A673 (cell line): ENCODE results near the gene LAMA4. TPM values are rescaled to one million over a fixed set of nuclear protein-coding genes. Genes with fewer than 3 reads are reported as not detected.

ENCODE experiments used
- BruUV-seq: library from RNA; stranded (reverse); fragments of 400-500 nt; replicated peaks from 2 replicates; lab custom pipeline; 2021; lab: Mats Ljungman, UMichigan
- CTCF ChIA-PET: fragments of 300-600 bp; sonication (Branson Sonifier 250); formaldehyde crosslinking; loops from one replicate; lab custom pipeline; 2022; ENCODE audit warnings: antibody characterized with exemption; lab: Charles Lee
- POLR2A ChIA-PET: fragments of 300-600 bp; sonication (Branson Sonifier 250); formaldehyde crosslinking; loops from one replicate; lab custom pipeline; 2022; ENCODE audit warnings: antibody characterized with exemption; ENCODE audit not compliant: low non-redundant PET; lab: Charles Lee
- DNase-seq: peaks from one replicate; pipeline ENCODE4 v3.0.0-alpha.2; 2015; ENCODE audit warnings: low spot score
- H3K27ac ChIP-seq: fragments of 200-600 bp; sonication (generic); 2 replicates; pipeline ENCODE4 v1.5.1; 2016; ENCODE audit warnings: mixed run types, low read depth, mild to moderate bottlenecking, mixed read lengths, antibody characterized with exemption, low read length; ENCODE audit not compliant: poor library complexity, severe bottlenecking
- H3K27me3 ChIP-seq: fragments of 200-600 bp; sonication (generic); replicated peaks from 2 replicates; pipeline ENCODE4 v1.6.1; 2017; ENCODE audit warnings: mixed run types, low read depth, mild to moderate bottlenecking, mixed read lengths, antibody characterized with exemption, low read length; ENCODE audit not compliant: insufficient read depth, poor library complexity
- H3K36me3 ChIP-seq: fragments of 200-600 bp; sonication (generic); 2 replicates; pipeline ENCODE4 v1.6.1; 2016; ENCODE audit warnings: mixed run types, mild to moderate bottlenecking, mixed read lengths, antibody characterized with exemption, low read length; ENCODE audit not compliant: insufficient read depth, poor library complexity, severe bottlenecking
- H3K4me1 ChIP-seq: fragments of 200-600 bp; sonication (generic); 2 replicates; pipeline ENCODE4 v1.6.1; 2017; ENCODE audit warnings: mixed run types, mild to moderate bottlenecking, mixed read lengths, antibody characterized with exemption, low read length; ENCODE audit not compliant: insufficient read depth, poor library complexity, severe bottlenecking
- H3K4me3 ChIP-seq: fragments of 200-600 bp; sonication (generic); 2 replicates; pipeline ENCODE4 v1.5.1; 2016; ENCODE audit warnings: low read depth, mixed run types, mild to moderate bottlenecking, mixed read lengths, low read length; ENCODE audit not compliant: poor library complexity, severe bottlenecking
- H3K9me3 ChIP-seq: fragments of 200-600 bp; sonication (generic); 2 replicates; pipeline ENCODE4 v1.6.1; 2016; ENCODE audit warnings: mixed run types, low read depth, mild to moderate bottlenecking, mixed read lengths, antibody characterized with exemption, low read length; ENCODE audit not compliant: poor library complexity, severe bottlenecking
- EZH2 ChIP-seq: fragments of 200-600 bp; sonication (generic); IDR thresholded peaks from 2 replicates; pipeline ENCODE4 v1.6.1; 2017; ENCODE audit warnings: borderline replicate concordance, low read depth, mild to moderate bottlenecking, mixed read lengths, antibody characterized with exemption, low read length; ENCODE audit not compliant: poor library complexity, severe bottlenecking
- intact Hi-C: fragments of 100-400 bp; cut with micrococcal nuclease; formaldehyde crosslinking; loops from one replicate; pipeline ENCODE4 v1.10.0; 2022; ENCODE audit not compliant: unreplicated experiment
- total RNA-seq: library from RNA; stranded (reverse); gene quantifications from 2 replicates; pipeline ENCODE4 v1.2.3, GENCODE V29; 2021
- TF ChIP-seq, protein P1 (sequence below): fragments of 300-800, 200-600 bp; sonication (generic); conservative IDR thresholded peaks from 2 replicates; pipeline ENCODE4 v1.5.1; 2017; ENCODE audit warnings: low read depth, mild to moderate bottlenecking, antibody characterized with exemption, low read length, moderate library complexity, mixed read lengths

Gene LAMA4
- total RNA-seq, 1 experiment from 2014 or later: 1.2 TPM

DNA sequence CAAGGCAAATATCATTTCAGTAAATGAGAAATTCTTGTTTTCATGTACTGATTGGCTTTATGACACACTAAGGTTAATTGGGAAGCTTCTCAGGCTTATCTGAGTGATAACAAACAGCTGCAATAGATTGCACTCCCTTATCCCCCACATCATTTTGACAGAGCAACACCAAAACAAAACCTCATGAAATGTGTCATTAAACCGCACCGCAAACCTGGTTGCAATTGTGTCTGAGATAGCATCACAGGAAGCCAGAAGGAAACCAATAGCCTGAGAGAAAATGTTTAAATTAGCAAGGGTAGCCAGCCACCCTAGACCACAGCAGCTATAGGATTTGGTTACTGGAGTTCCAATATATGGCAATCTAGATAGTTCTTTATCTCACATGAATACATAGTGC lies 31.6 kb upstream of the LAMA4 start:
- no peak overlapping the region for H3K4me3 ChIP-seq
- H3K27ac ChIP-seq: no peak overlapping the region
- no TSS peak for BruUV-seq
- H3K36me3 ChIP-seq: no peaks in the 10 kb centered on the region
- intact Hi-C loops: no loop called here
- no peak for DNase-seq
- no peaks in the 10 kb centered on the region for H3K27me3 ChIP-seq
- ChIA-PET CTCF (no interaction called here), POLR2A (no interaction called here)
- peaks cover 15% of the 10 kb centered on the region for H3K4me1 ChIP-seq
- no peaks in the 10 kb centered on the region for H3K9me3 ChIP-seq
- TF ChIP-seq, protein P1, sequence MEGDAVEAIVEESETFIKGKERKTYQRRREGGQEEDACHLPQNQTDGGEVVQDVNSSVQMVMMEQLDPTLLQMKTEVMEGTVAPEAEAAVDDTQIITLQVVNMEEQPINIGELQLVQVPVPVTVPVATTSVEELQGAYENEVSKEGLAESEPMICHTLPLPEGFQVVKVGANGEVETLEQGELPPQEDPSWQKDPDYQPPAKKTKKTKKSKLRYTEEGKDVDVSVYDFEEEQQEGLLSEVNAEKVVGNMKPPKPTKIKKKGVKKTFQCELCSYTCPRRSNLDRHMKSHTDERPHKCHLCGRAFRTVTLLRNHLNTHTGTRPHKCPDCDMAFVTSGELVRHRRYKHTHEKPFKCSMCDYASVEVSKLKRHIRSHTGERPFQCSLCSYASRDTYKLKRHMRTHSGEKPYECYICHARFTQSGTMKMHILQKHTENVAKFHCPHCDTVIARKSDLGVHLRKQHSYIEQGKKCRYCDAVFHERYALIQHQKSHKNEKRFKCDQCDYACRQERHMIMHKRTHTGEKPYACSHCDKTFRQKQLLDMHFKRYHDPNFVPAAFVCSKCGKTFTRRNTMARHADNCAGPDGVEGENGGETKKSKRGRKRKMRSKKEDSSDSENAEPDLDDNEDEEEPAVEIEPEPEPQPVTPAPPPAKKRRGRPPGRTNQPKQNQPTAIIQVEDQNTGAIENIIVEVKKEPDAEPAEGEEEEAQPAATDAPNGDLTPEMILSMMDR: no peak
- TF ChIP-seq EZH2: no peak

DNA sequence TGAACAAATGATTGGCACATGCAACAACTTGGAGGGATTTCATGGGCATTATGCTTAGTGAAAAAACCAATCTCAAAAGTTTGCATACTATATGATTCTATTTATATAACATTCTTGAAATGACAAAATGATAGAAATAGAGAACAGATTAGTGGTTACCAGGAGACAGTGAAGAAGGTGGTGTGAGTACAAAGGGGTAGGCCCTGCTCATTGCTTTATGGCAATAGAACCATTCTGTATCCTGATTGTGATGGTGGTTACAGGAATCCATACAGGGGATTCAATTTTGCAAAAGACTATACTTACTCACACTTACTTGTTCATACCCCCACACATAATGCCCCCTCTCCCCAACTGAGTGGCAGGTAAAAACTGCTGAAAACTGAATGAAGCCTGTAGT lies 30.2 kb upstream of the LAMA4 start:
- Histone ChIP-seq H3K4me1 (peaks cover 11% of the 10 kb centered on the region), H3K27ac (no peak overlapping the region), H3K9me3 (no peaks in the 10 kb centered on the region), H3K36me3 (no peaks in the 10 kb centered on the region), H3K4me3 (no peak overlapping the region), H3K27me3 (no peaks in the 10 kb centered on the region)
- no peak for DNase-seq
- CTCF ChIA-PET: no interaction called here
- TF ChIP-seq, protein P1: no peak
- no peak for TF ChIP-seq EZH2
- no TSS peak for BruUV-seq
- POLR2A ChIA-PET: no interaction called here
- intact Hi-C loops: no loop called here

DNA sequence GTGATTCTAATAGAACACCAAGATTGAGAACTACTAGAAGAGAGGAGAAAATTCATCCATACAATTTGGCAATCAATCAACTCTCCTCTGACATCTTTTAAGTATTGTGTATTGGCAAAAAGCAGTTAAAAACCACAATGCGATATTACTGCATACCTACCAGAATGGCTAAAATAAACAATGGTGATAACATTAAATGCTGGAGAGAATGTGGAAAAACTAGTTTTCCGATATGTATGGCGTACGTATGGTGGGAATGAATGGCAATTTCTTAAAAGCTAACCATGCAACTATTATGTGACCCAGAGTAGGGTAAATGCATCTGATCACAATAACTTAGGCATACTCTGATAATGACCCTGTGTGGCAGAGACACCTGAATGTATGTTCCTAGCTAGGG lies 29.3 kb upstream of the LAMA4 start:
- no peak for TF ChIP-seq EZH2
- TF ChIP-seq, protein P1: no peak
- Histone ChIP-seq H3K9me3 (no peaks in the 10 kb centered on the region), H3K4me1 (peaks cover 6% of the 10 kb centered on the region), H3K27me3 (no peaks in the 10 kb centered on the region), H3K27ac (no peak overlapping the region), H3K36me3 (no peaks in the 10 kb centered on the region), H3K4me3 (no peak overlapping the region)
- intact Hi-C loops: no loop called here
- POLR2A ChIA-PET: no interaction called here
- CTCF ChIA-PET: no interaction called here
- BruUV-seq: no TSS peak
- DNase-seq: no peak
